ENCODE measurements around the gene ABHD3. TPM values are rescaled to one million over a fixed set of nuclear protein-coding genes. Genes with fewer than 3 reads are reported as not detected.

ABHD3 gene
- total and polyA plus RNA-seq, 2 of the 8 experiments (the other 6 are each of a cell fraction or from before 2014, with no cell fraction given): 8.4 to 12.1 TPM

GRCh38 chr18:21664069-21664468, 40.5 kb downstream of the ABHD3 start:
- no peak overlapping the region for H2BK12ac ChIP-seq (ENCODE audit: low read depth, low read length)
- no peak overlapping the region for H2BK20ac ChIP-seq (ENCODE audit: low read length)
- no peaks in the 10 kb centered on the region for H3K23me2 ChIP-seq (ENCODE audit: low read depth, low read length)
- H3K56ac ChIP-seq (replicated peaks; ENCODE audit: insufficient read length, low read depth, low read length): no peak overlapping the region
- no peak overlapping the region for H3K18ac ChIP-seq (ENCODE audit: extremely low read depth, low read length)
- H3K9ac ChIP-seq (replicated peaks in 1 of 4; ENCODE audit: extremely low read depth in 1 of 4, low read depth in 3 of 4, low read length in 3 of 4): no peak overlapping the region
- H2BK15ac ChIP-seq (ENCODE audit: low read length): no peak overlapping the region
- no peak overlapping the region for H2BK120ac ChIP-seq (replicated peaks; ENCODE audit: low read depth, low read length)
- H3K27me3 ChIP-seq (replicated peaks in 1 of 4; ENCODE audit: control insufficient read depth in 3 of 4, extremely low read depth in 1 of 4, insufficient read depth in 3 of 4, low read length in 3 of 4): no peaks in the 10 kb centered on the region
- H3K79me1 ChIP-seq (ENCODE audit: low read depth, low read length): no peaks in the 10 kb centered on the region
- no peaks in the 10 kb centered on the region for H3K4me1 ChIP-seq (replicated peaks in 1 of 4; ENCODE audit: control insufficient read depth in 3 of 4, insufficient read depth in 4 of 4, low read length in 3 of 4)
- no peak overlapping the region for H4K91ac ChIP-seq (replicated peaks; ENCODE audit: insufficient read length, low read length)
- H3K4ac ChIP-seq (replicated peaks; ENCODE audit: insufficient read length, low read depth, low read length): no peak overlapping the region
- no peak overlapping the region for H2AK5ac ChIP-seq (ENCODE audit: low read depth, low read length)
- ChIA-PET CTCF (ENCODE audit: partially characterized antibody) (interaction anchor here (1.5 to 2.2 kb wide), 2 partner anchors 12 to 52 kb away, joined by 3 to 4 read pairs; partner anchors contain the start of gene SNRPD1), POLR2A (ENCODE audit: partially characterized antibody) (interaction anchor here (1.0 kb wide), 2 partner anchors 18 to 49 kb away, joined by 3 read pairs; no protein-coding TSS in a partner anchor)
- H4K5ac ChIP-seq (ENCODE audit: insufficient read length, low read depth, low read length): no peak overlapping the region
- H3K23ac ChIP-seq (ENCODE audit: insufficient read length): no peak overlapping the region
- 0 out of 8 replicates have a peak, but pooled peaks cover 0 to 3% (median 0%) of the 10 kb centered on the region in 4 experiments for H3K36me3 ChIP-seq (ENCODE audit: control insufficient read depth in 2 of 4, insufficient read depth in 4 of 4, low read length in 3 of 4)
- H3K27ac ChIP-seq (ENCODE audit: low read depth, low read length): no peak overlapping the region
- no peak for TF ChIP-seq SP1 (IDR thresholded peaks at IDR 0.05; ENCODE audit: low read depth, low read length)
- no peak for TF ChIP-seq SIRT6 (IDR thresholded peaks at IDR 0.05; ENCODE audit: low read length)
- no peak for TF ChIP-seq RAD21 (IDR thresholded peaks at IDR 0.05 in 1 of 2, conservative IDR thresholded peaks at IDR 0.05 in 1 of 2; ENCODE audit: low read depth in 2 of 2, low read length in 2 of 2)
- no peak for TF ChIP-seq TEAD4 (IDR thresholded peaks at IDR 0.05; ENCODE audit: low read depth, low read length)
- no peak for TF ChIP-seq POU5F1 (IDR thresholded peaks at IDR 0.05; ENCODE audit: low read depth, low read length)
- no peak for TF ChIP-seq SP2 (IDR thresholded peaks at IDR 0.05; ENCODE audit: low read length)
- no peak for TF ChIP-seq ZNF274 (IDR thresholded peaks at IDR 0.05; ENCODE audit: borderline replicate concordance, extremely low read depth, low read length)
- no peak for TF ChIP-seq ASH2L (IDR thresholded peaks at IDR 0.05; ENCODE audit: low read length)
- FAIRE-seq (no peak), DNase-seq (ENCODE audit: low read depth in 1 of 2, low spot score in 2 of 2) (no peak)
- H3K4me2 ChIP-seq (ENCODE audit: insufficient read depth in 1 of 2, low read depth in 2 of 2, low read length in 2 of 2): no peak overlapping the region
- no peaks in the 10 kb centered on the region for H4K20me1 ChIP-seq (replicated peaks in 1 of 2; ENCODE audit: control insufficient read depth in 1 of 2, insufficient read depth in 2 of 2, low read length in 2 of 2)
- H3K4me3 ChIP-seq (ENCODE audit: extremely low read depth in 1 of 4, insufficient read depth in 2 of 4, low read depth in 3 of 4, low read length in 4 of 4): no peak overlapping the region
- no peaks in the 10 kb centered on the region for H3K79me2 ChIP-seq (ENCODE audit: control insufficient read depth in 1 of 2, insufficient read depth in 2 of 2, low read length in 2 of 2)
- no peak overlapping the region for H4K8ac ChIP-seq (ENCODE audit: extremely low read depth, insufficient read depth, low read length)
- H3K9me3 ChIP-seq (ENCODE audit: insufficient read depth in 2 of 2, low read depth in 1 of 2, low read length in 1 of 2): no peaks in the 10 kb centered on the region
- H3K14ac ChIP-seq (ENCODE audit: insufficient read length): no peak overlapping the region
- no peak overlapping the region for H2BK5ac ChIP-seq (ENCODE audit: low read depth, low read length)
- 95% methylated on average over 2 of the region's 2 CpGs; no CpG with 5 or more reads in 1 of the 2 experiments for WGBS, 2 experiments (ENCODE audit: extremely low coverage in 1 of 2, insufficient coverage in 1 of 2, insufficient read length in 1 of 2, insufficient replicate concordance in 2 of 2, low coverage in 1 of 2, low lambda C conversion rate in 2 of 2, missing lambda C conversion rate in 1 of 2)
- no peak overlapping the region for H2AFZ ChIP-seq (ENCODE audit: low read length)

Data from H1 (cell line).